Effector CD4-positive, alpha-beta T cell (primary cell): ENCODE measurements around the gene GULP1.

Experiments used
- DNase-seq: peaks from one replicate; pipeline ENCODE4 v3.0.0-alpha.2; 2020

Gene GULP1

GRCh38 chr2:188381614-188382013 lies 89.9 kb downstream of the GULP1 start:
- no peak for DNase-seq

- DNase-seq = no peak
Measured at GRCh38 chr2:188382107-188382506, 90.4 kb downstream of the GULP1 start.

- DNase-seq = no peak
Measured at GRCh38 chr2:188383158-188383557, 91.5 kb downstream of the GULP1 start.

GRCh38 chr2:188385857-188386256 lies 94.2 kb downstream of the GULP1 start:
- no peak for DNase-seq

- DNase-seq = no peak
Measured at GRCh38 chr2:188388831-188389230, 97.2 kb downstream of the GULP1 start.

GRCh38 chr2:188391354-188391753 lies 99.7 kb downstream of the GULP1 start:
- no peak for DNase-seq

- no peak for DNase-seq
Measured at GRCh38 chr2:188394931-188395472, 103.3 kb downstream of the GULP1 start.

- DNase-seq = no peak
Measured at GRCh38 chr2:188395903-188396689, 104.4 kb downstream of the GULP1 start.

- DNase-seq = no peak
Measured at GRCh38 chr2:188399159-188399558, 107.5 kb downstream of the GULP1 start.

GRCh38 chr2:188403676-188404075 lies 112.0 kb downstream of the GULP1 start:
- no peak for DNase-seq

- no peak for DNase-seq
Measured at GRCh38 chr2:188404341-188405004, 112.8 kb downstream of the GULP1 start.

GRCh38 chr2:188406414-188406813 lies 114.7 kb downstream of the GULP1 start:
- DNase-seq = no peak

GRCh38 chr2:188410504-188411235 lies 119.0 kb downstream of the GULP1 start:
- no peak for DNase-seq

- DNase-seq = no peak
Measured at GRCh38 chr2:188412190-188412589, 120.5 kb downstream of the GULP1 start.

- DNase-seq = no peak
Measured at GRCh38 chr2:188414411-188414810, 122.7 kb downstream of the GULP1 start.

GRCh38 chr2:188414869-188415753 lies 123.4 kb downstream of the GULP1 start:
- DNase-seq = no peak

- DNase-seq = no peak
Measured at GRCh38 chr2:188415754-188416083, 124.0 kb downstream of the GULP1 start.

GRCh38 chr2:188416367-188416766 lies 124.7 kb downstream of the GULP1 start:
- DNase-seq = no peak

- no peak for DNase-seq
Measured at GRCh38 chr2:188422726-188423125, 131.1 kb downstream of the GULP1 start.

GRCh38 chr2:188425266-188425665 lies 133.6 kb downstream of the GULP1 start:
- DNase-seq = no peak

- no peak for DNase-seq
Measured at GRCh38 chr2:188426121-188426520, 134.4 kb downstream of the GULP1 start.

- no peak for DNase-seq
Measured at GRCh38 chr2:188430705-188431104, 139.0 kb downstream of the GULP1 start.

- DNase-seq = no peak
Measured at GRCh38 chr2:188434018-188434417, 142.3 kb downstream of the GULP1 start.
